ENCODE data around the gene HSD17B14.

DNA sequence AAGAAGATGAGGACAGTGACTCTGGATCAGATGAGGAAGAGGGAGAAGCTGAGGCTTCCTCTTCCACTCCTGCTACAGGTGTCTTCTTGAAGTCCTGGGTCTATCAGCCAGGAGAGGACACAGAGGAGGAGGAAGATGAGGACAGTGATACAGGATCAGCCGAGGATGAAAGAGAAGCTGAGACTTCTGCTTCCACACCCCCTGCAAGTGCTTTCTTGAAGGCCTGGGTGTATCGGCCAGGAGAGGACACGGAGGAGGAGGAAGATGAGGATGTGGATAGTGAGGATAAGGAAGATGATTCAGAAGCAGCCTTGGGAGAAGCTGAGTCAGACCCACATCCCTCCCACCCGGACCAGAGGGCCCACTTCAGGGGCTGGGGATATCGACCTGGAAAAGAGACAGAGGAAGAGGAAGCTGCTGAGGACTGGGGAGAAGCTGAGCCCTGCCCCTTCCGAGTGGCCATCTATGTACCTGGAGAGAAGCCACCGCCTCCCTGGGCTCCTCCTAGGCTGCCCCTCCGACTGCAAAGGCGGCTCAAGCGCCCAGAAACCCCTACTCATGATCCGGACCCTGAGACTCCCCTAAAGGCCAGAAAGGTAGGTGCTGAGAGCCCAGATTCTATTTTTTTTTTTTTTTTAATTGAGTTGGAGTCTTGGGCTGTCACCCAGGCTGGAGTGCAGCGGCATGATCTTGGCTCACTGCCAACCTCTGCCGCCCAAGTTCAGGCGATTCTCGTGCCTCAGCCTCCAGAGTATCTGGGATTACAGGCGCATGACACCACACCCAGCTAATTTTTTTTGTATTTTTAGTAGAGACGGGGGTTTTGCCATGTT, 38.2 kb upstream of the HSD17B14 start:
- no peak for TF ChIP-seq EZH2 (IDR thresholded peaks at IDR 0.05)
- no peak for TF ChIP-seq POLR2AphosphoS5 (IDR thresholded peaks at IDR 0.05; ENCODE audit: borderline replicate concordance, low read depth, low read length)
